Suprapubic skin (tissue), 4 donors: Measurements from ENCODE around the gene SH3BP4. TPM values are rescaled to one million over a fixed set of nuclear protein-coding genes. Genes with fewer than 3 reads are reported as not detected.

Experiments used
- DNase-seq, 2 donors: peaks; one replicate each; pipeline ENCODE4 v3.0.0-alpha.2; 2019; ENCODE audit warnings: low spot score in 2 of 2
- H3K27ac ChIP-seq: fragments of 200-600 bp; sonication (generic); one replicate; pipeline ENCODE4 v1.5.1; 2019
- H3K27me3 ChIP-seq: fragments of 200-600 bp; sonication (generic); one replicate; pipeline ENCODE4 v1.5.1; 2019
- H3K36me3 ChIP-seq: fragments of 200-600 bp; sonication (generic); one replicate; pipeline ENCODE4 v1.5.1; 2019
- H3K4me1 ChIP-seq: fragments of 200-600 bp; sonication (generic); one replicate; pipeline ENCODE4 v1.5.1; 2019
- H3K4me3 ChIP-seq: fragments of 200-600 bp; sonication (generic); one replicate; pipeline ENCODE4 v1.5.1; 2019; ENCODE audit warnings: mild to moderate bottlenecking
- H3K9me3 ChIP-seq: fragments of 200-600 bp; sonication (generic); one replicate; pipeline ENCODE4 v1.5.1; 2019
- EP300 ChIP-seq: sonication (generic); formaldehyde crosslinking; IDR thresholded peaks from one replicate; pipeline ENCODE4 v1.6.1; 2017; ENCODE audit warnings: antibody characterized with exemption
- POLR2A ChIP-seq, 2 donors: fragments of 450-650 bp; IDR thresholded peaks; one replicate each; pipeline ENCODE4 v1.6.1; 2017; ENCODE audit warnings: antibody characterized with exemption in 2 of 2, mild to moderate bottlenecking in 2 of 2, moderate library complexity in 2 of 2
- POLR2AphosphoS5 ChIP-seq, 3 donors: sonication (generic); formaldehyde crosslinking; IDR thresholded peaks; one replicate each; pipeline ENCODE4 v1.6.1; 2017; ENCODE audit warnings: antibody characterized with exemption in 3 of 3
- WGBS: methylation state at CpG from one replicate; pipeline ENCODE4 v1.1.5; 2018; 5-methylcytosine and 5-hydroxymethylcytosine counted together
- total RNA-seq, 4 donors: library from RNA; depleted of rRNA; stranded (reverse); fragments of >200 nt; gene quantifications; one replicate each; pipeline ENCODE4 v1.1.0, GENCODE V29; 2016
- TF ChIP-seq, protein P1 (sequence below), 2 donors: fragments of 200-600 bp in 1 of 2; fragments of 450-650 bp in 1 of 2; sonication (generic) in 1 of 2; IDR thresholded peaks; one replicate each; pipeline ENCODE4 v1.5.1; 2016 to 2019; ENCODE audit warnings: antibody characterized with exemption in 2 of 2, mild to moderate bottlenecking in 1 of 2, moderate library complexity in 1 of 2

The SH3BP4 gene
- total RNA-seq, 4 donors from 2014 or later, result 38.6 to 82.6 (median 58.6) TPM

GRCh38 chr2:234932591-234933168 is 19.1 kb upstream of the SH3BP4 start:
- TF ChIP-seq, protein P1, sequence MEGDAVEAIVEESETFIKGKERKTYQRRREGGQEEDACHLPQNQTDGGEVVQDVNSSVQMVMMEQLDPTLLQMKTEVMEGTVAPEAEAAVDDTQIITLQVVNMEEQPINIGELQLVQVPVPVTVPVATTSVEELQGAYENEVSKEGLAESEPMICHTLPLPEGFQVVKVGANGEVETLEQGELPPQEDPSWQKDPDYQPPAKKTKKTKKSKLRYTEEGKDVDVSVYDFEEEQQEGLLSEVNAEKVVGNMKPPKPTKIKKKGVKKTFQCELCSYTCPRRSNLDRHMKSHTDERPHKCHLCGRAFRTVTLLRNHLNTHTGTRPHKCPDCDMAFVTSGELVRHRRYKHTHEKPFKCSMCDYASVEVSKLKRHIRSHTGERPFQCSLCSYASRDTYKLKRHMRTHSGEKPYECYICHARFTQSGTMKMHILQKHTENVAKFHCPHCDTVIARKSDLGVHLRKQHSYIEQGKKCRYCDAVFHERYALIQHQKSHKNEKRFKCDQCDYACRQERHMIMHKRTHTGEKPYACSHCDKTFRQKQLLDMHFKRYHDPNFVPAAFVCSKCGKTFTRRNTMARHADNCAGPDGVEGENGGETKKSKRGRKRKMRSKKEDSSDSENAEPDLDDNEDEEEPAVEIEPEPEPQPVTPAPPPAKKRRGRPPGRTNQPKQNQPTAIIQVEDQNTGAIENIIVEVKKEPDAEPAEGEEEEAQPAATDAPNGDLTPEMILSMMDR (IDR thresholded peaks at IDR 0.05), result no peak
- TF ChIP-seq POLR2AphosphoS5 (IDR thresholded peaks at IDR 0.05) (no peak), POLR2A (IDR thresholded peaks at IDR 0.05) (no peak), EP300 (no peak)
- Histone ChIP-seq H3K4me3 (no peak overlapping the region), H3K36me3 (no peaks in the 10 kb centered on the region), H3K27ac (no peak overlapping the region), H3K4me1 (no peaks in the 10 kb centered on the region), H3K27me3 (no peaks in the 10 kb centered on the region), H3K9me3 (no peaks in the 10 kb centered on the region)
- no peak for DNase-seq
- 79% methylated on average over 12 of the region's 12 CpGs for WGBS

GRCh38 chr2:234935311-234935710 is 16.5 kb upstream of the SH3BP4 start:
- Histone ChIP-seq H3K27ac (no peak overlapping the region), H3K9me3 (no peaks in the 10 kb centered on the region), H3K4me1 (no peaks in the 10 kb centered on the region), H3K4me3 (no peak overlapping the region), H3K27me3 (peaks cover 3% of the 10 kb centered on the region), H3K36me3 (no peaks in the 10 kb centered on the region)
- TF ChIP-seq, protein P1 (IDR thresholded peaks at IDR 0.05), result no peak
- TF ChIP-seq POLR2A (IDR thresholded peaks at IDR 0.05) (no peak), POLR2AphosphoS5 (IDR thresholded peaks at IDR 0.05) (no peak), EP300 (no peak)
- DNase-seq, result no peak
- WGBS, result 100% methylated on average over 3 of the region's 5 CpGs

GRCh38 chr2:234939576-234939975 is 12.2 kb upstream of the SH3BP4 start:
- no peak overlapping the region for H3K4me3 ChIP-seq
- WGBS, result 91% methylated on average over 4 of the region's 4 CpGs
- no peaks in the 10 kb centered on the region for H3K4me1 ChIP-seq
- no peak overlapping the region for H3K27ac ChIP-seq
- no peak for DNase-seq
- H3K36me3 ChIP-seq, result no peaks in the 10 kb centered on the region
- H3K9me3 ChIP-seq, result no peaks in the 10 kb centered on the region
- H3K27me3 ChIP-seq, result peaks cover 10% of the 10 kb centered on the region
- TF ChIP-seq, protein P1 (IDR thresholded peaks at IDR 0.05), result no peak
- no peak for TF ChIP-seq POLR2AphosphoS5 (IDR thresholded peaks at IDR 0.05)
- TF ChIP-seq POLR2A (IDR thresholded peaks at IDR 0.05), result no peak

GRCh38 chr2:234939996-234940395 is 11.8 kb upstream of the SH3BP4 start:
- peaks cover 10% of the 10 kb centered on the region for H3K27me3 ChIP-seq
- TF ChIP-seq, protein P1 (IDR thresholded peaks at IDR 0.05), result no peak
- TF ChIP-seq EP300 (no peak), POLR2AphosphoS5 (IDR thresholded peaks at IDR 0.05) (no peak), POLR2A (IDR thresholded peaks at IDR 0.05) (no peak)
- H3K4me1 ChIP-seq, result no peaks in the 10 kb centered on the region
- no peak overlapping the region for H3K4me3 ChIP-seq
- H3K36me3 ChIP-seq, result no peaks in the 10 kb centered on the region
- 92% methylated on average over 5 of the region's 5 CpGs for WGBS
- no peak overlapping the region for H3K27ac ChIP-seq
- no peaks in the 10 kb centered on the region for H3K9me3 ChIP-seq
- DNase-seq, result no peak

- Histone ChIP-seq H3K4me1 (no peaks in the 10 kb centered on the region), H3K36me3 (no peaks in the 10 kb centered on the region), H3K27me3 (peaks cover 10% of the 10 kb centered on the region), H3K27ac (no peak overlapping the region), H3K4me3 (no peak overlapping the region), H3K9me3 (no peaks in the 10 kb centered on the region)
- TF ChIP-seq, protein P1 (IDR thresholded peaks at IDR 0.05), result no peak
- no peak for TF ChIP-seq POLR2AphosphoS5 (IDR thresholded peaks at IDR 0.05)
- no peak for TF ChIP-seq POLR2A (IDR thresholded peaks at IDR 0.05)
- TF ChIP-seq EP300, result no peak
- DNase-seq, result no peak
- 92% methylated on average over 7 of the region's 7 CpGs for whole genome bisulfite sequencing
These were observed 11.3 kb upstream of the SH3BP4 start for GRCh38 chr2:234940527-234940926.
